DOHH2 (cell line): Measurements from ENCODE around the gene TLR4.

Experiments
- CTCF ChIP-seq: fragments of 200-600 bp; sonication (generic); IDR thresholded peaks from one replicate; pipeline ENCODE4 v1.5.1; 2014; ENCODE audit warnings: antibody characterized with exemption, mild to moderate bottlenecking, low read depth, low read length; ENCODE audit not compliant: poor library complexity, severe bottlenecking
- EZH2phosphoT487 ChIP-seq: fragments of 200-600 bp; sonication (generic); IDR thresholded peaks from 2 replicates; pipeline ENCODE4 v1.6.1; 2017; ENCODE audit warnings: borderline replicate concordance, mild to moderate bottlenecking, antibody characterized with exemption, low read length, moderate library complexity, mixed read lengths

GRCh38 chr9:117691367-117691766 is 12.8 kb upstream of the TLR4 start:
- TF ChIP-seq CTCF (no peak), EZH2phosphoT487 (no peak)
